NCI-H2107 treated with DMSO at 0.1 percent for 48 hours (cell line): Measurements from ENCODE around the gene NBL1.
"Not testable (repeated sequence)": the region's sequence is repeated elsewhere in the genome, so short reads cannot be mapped to it uniquely, and the experiment has no call there.

Experiments used
- DNase-seq: peaks from one replicate; lab custom pipeline; 2025; ENCODE audit not compliant: unreplicated experiment; lab: John Stamatoyannopoulos, UW

The NBL1 gene

GRCh38 chr1:19621274-19621950 lies 22.7 kb upstream of the NBL1 start:
- no peak for DNase-seq

DNA sequence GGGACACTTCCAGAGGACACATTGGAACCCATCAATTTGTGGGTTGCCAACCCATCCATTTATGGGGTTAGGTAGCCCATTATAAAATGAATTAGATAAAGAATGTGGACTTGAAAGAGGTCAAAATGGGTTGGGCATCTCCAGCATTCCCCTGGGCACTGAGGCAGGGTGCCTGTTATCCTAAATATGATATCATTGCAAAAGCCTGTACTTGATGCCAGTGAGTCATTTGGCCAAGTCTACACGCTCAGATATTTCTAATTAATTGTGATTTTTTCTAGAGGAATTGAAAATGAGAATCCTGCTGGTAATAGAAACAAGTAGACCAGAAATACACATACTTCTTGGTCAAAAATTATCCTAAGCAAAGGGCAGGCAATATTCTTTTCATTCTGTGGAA lies 21.9 kb upstream of the NBL1 start:
- no peak for DNase-seq

- no peak for DNase-seq
These were observed 20.6 kb upstream of the NBL1 start for GRCh38 chr1:19623523-19623922.

GRCh38 chr1:19625291-19625937 lies 18.7 kb upstream of the NBL1 start:
- DNase-seq, result no peak

DNA sequence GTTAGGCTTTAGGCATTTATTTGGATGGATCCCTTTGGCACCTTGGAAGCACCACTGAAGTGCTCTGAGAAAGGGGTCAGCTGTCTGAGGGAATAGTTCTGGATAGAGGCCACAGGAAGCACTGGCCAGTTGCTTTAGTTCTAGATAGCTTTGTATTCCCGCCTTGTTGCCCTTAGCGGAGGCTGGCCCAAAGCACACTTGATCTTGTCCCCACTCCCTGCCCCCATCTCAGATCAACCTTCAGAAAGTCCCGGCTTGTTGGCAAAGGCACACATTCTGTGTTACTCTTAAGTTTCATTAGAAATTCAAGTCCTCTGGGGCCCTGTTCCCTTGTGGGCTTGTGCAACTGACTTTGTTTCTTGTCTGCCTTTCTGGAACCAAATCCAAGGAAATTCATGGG lies 15.2 kb upstream of the NBL1 start:
- DNase-seq, result no peak

- no peak for DNase-seq
These were observed 14.8 kb upstream of the NBL1 start for GRCh38 chr1:19629357-19629756.

DNA sequence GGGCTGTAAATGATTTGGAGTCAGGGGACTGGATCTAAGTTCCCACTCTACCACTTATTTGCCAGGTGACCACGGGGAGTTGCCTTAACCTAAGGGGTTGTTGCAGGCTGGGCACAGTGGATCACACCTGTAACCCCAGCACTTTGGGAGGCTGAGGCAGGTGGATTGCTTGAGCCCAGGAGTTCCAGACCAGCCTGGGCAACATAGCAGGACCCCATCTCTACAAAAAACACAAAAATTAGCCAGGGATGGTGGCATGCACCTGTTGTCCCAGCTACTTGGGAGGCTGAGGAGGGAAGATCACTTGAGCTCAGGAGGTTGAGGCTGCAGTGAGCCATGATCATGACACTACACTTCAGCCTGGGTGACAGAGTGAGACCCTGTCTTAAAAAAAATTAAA lies 13.9 kb upstream of the NBL1 start:
- not testable (repeated sequence) for DNase-seq

DNA sequence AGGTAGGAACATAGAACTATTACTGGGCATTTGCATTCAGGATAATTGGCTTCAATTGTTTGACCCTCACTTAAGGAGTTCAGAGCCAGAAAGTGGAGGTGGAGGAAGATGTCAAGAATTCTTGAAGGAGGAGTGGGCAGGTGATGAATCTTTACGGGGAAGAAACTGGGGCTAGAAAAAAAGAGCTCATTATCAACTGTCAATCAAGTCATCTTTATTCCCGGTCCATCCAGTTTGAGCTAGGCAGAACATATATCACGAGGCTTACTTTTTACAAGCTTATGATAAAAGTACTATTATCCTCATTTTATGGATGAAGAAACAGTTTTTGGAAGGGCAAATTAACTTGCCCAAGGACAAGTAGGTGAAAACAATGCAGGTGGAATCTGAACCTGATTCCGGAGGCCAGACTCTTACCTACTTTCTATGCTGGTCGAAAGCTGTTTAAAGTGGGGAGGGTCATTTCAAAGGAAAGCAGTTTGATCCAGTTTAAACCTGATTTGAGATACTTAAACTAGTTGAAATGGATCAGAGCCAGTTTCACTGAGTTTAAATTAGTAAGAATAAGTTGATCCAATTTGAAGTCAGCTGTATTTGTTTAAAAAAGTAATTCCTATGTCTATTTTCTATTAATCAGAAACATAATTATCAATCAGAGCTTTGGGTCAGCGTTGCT lies 13.3 kb upstream of the NBL1 start:
- DNase-seq, result no peak

DNA sequence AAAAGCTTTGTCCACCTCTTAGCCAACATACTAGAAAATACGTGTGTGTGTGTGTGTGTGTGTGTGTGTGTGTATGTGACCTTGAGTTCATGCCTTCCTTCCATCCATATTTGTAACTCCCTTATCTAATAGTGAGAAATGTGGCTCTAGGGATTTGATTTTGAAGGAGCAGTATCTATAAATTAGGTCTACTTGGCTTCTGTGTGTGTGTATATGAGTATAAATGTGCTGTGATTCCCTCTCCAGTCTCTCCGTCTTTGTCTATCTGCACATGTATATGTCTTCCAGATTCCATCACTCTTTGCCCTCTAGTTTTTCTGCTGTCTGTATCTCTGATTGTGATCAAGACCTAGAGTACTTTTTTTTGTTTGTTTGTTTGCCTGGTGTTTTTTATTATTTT lies 11.9 kb upstream of the NBL1 start:
- DNase-seq, result no peak

GRCh38 chr1:19633106-19633505 lies 11.0 kb upstream of the NBL1 start:
- no peak for DNase-seq

GRCh38 chr1:19635064-19635463 lies 9.0 kb upstream of the NBL1 start:
- DNase-seq, result not testable (repeated sequence)

GRCh38 chr1:19635646-19636045 lies 8.5 kb upstream of the NBL1 start:
- no peak for DNase-seq

DNA sequence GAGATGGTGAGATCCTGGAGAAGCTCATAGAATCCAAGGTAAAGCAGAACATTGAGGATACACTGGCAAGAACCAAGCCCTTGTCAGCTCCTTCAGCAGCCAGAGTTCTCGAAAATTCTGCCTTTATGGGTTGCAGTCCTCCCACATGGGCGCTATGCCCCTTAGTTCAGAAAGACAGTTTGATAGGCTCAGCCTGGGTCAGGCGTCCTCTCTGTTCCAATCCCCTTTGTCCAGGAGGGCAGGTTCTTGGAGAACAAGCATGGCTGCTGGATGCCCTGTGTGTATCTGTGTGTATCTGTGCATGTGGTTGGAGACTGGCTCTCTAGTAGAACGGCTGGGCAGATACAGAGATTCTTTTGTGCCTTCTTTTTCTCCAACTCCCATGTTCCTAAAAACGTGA lies 8.0 kb upstream of the NBL1 start:
- no peak for DNase-seq

DNA sequence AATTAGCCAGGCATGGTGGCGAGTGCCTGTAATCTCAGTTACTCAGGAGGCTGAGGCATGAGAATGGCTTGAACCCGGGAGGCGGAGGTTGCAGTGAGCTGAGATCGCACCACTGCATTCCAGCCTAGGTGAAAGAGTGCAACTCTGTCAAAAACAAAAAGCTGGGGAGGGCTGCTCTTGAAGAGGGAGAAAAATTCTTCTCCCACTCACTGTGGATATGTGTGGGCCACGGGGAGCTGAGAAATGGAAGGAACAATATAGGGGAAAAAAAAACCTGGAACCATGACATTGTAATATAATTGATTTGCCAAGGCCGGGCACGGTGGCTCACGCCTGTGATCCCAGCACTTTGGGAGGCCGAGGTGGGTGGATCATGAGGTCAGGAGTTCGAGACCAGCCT lies 7.4 kb upstream of the NBL1 start:
- not testable (repeated sequence) for DNase-seq

GRCh38 chr1:19637606-19638005 lies 6.5 kb upstream of the NBL1 start:
- DNase-seq, result no peak

GRCh38 chr1:19639228-19639627 lies 4.9 kb upstream of the NBL1 start:
- DNase-seq, result not testable (repeated sequence)

DNA sequence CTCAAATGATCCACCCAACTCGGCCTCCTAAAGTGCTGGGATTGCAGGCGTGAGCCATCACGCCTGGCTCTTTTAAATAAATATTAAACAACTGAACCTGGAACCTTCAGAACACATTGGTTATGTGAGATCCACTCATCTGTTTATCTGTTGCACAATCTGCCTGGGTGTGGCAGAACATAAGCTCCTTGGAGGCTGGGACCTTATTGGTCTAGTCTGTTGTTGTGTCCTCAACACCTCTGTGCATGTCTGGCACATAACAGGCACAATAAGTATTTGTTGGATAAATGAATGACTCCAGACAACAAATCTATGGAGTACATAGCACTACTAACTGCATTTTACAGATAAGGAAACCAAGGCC lies 4.1 kb upstream of the NBL1 start:
- no peak for DNase-seq

- DNase-seq, result no peak
These were observed 3.5 kb upstream of the NBL1 start for GRCh38 chr1:19640363-19641316.

DNA sequence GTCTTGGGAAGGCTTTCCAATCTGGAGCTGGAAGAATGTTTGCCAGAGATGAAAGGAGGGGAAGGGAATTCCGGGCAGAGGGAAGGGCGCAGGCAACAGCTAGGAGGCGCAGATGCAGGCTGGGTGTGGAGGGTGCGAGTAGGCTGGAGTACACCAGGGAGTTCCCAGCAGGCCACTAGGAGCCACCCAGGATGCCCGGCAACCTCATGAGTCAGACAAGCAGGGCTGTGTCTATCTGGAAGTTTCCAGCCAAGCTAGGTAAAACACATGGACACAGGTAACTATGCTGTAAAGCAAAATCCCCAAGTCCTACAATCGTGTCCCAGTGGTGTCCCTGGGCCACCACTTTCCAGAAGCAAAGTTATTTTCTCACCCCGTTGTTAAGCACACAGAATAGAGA lies 990 bp upstream of the NBL1 start:
- no peak for DNase-seq

GRCh38 chr1:19644395-19644680 lies 227 bp downstream of the NBL1 start:
- DNase-seq, result no peak

- no peak for DNase-seq
These were observed 735 bp downstream of the NBL1 start for GRCh38 chr1:19644681-19645410.
